Motor neuron (in vitro differentiated cells): Measurements from ENCODE around the gene SYNE1. TPM values are rescaled to one million over a fixed set of nuclear protein-coding genes. Genes with fewer than 3 reads are reported as not detected.

Source experiments
- ATAC-seq, 8 experiments: fragments of 200-7000 bp; cut with Tn5 transposase; replicated peaks in 6 of 8; 2 replicates each; pipeline ENCODE4 v1.8.0; 2021; ENCODE audit warnings: mild to moderate bottlenecking in 8 of 8, moderate library complexity in 8 of 8
- H3K27ac ChIP-seq, 2 donors: fragments of 250-450 bp; sonication (Bioruptor Pico); 2 replicates each; pipeline ENCODE4 v1.9.0; 2021; ENCODE audit warnings: antibody characterized with exemption in 2 of 2, mild to moderate bottlenecking in 2 of 2, moderate library complexity in 1 of 2
- H3K4me1 ChIP-seq, 2 donors: fragments of 250-450 bp; sonication (Bioruptor Pico); replicated peaks in 1 of 2; 2 replicates each; pipeline ENCODE4 v1.6.1; 2021; ENCODE audit warnings: antibody characterized with exemption in 2 of 2, mild to moderate bottlenecking in 2 of 2, moderate library complexity in 1 of 2
- H3K4me3 ChIP-seq, 5 donors: fragments of 250-450 bp; sonication (Bioruptor Pico); 2 replicates each; pipeline ENCODE4 v1.9.0; 2021; ENCODE audit warnings: antibody characterized with exemption in 5 of 5, mild to moderate bottlenecking in 5 of 5, moderate library complexity in 4 of 5
- WGBS, 10 experiments: fragments of 450-650 bp; shearing (Covaris generic); methylation state at CpG; one replicate each; pipeline ENCODE4 v1.0.0; 2022; 5-methylcytosine and 5-hydroxymethylcytosine counted together
- in situ Hi-C, 9 experiments: fragments of 400-800 bp; cut with MboI; loops; one replicate each; pipeline ENCODE4 v1.15.0; 2021; ENCODE audit warnings: low sequenced_read_pairs in 9 of 9, low pct_unique_long_range_greater_than_20kb in 2 of 9; ENCODE audit not compliant: unreplicated experiment in 9 of 9
- total RNA-seq, 8 experiments: library from RNA; unstranded; fragments of 300-600 nt; gene quantifications; 2 replicates each; pipeline versions ENCODE4 v1.2.3 to v1.2.4, GENCODE V29; 2022

SYNE1 gene
- total RNA-seq, 8 experiments from 2014 or later: 13.2 to 160 (median 45.7) TPM

GRCh38 chr6:152316024-152316423 is 321.1 kb downstream of the SYNE1 start:
- 33 to 100% (median 81%) methylated on average over 1 to 6 of the region's 7 CpGs; no CpG with 5 or more reads in 1 of the 10 experiments for WGBS, 10 experiments
- H3K4me1 ChIP-seq: no peaks in the 10 kb centered on the region
- H3K4me3 ChIP-seq: no peak overlapping the region
- no peak for ATAC-seq
- H3K27ac ChIP-seq: no peak overlapping the region
- in situ Hi-C loops: no loop called here

GRCh38 chr6:152314483-152314832 is 322.7 kb downstream of the SYNE1 start:
- H3K27ac ChIP-seq: no peak overlapping the region
- WGBS, 10 experiments: 80 to 100% (median 100%) methylated on average over 1 to 5 of the region's 5 CpGs; no CpG with 5 or more reads in 6 of the 10 experiments
- no peak for ATAC-seq
- no peak overlapping the region for H3K4me3 ChIP-seq
- no peaks in the 10 kb centered on the region for H3K4me1 ChIP-seq
- in situ Hi-C loops: no loop called here

GRCh38 chr6:152313542-152314482 is 323.4 kb downstream of the SYNE1 start:
- Histone ChIP-seq H3K4me1 (no peaks in the 10 kb centered on the region), H3K4me3 (no peak overlapping the region), H3K27ac (no peak overlapping the region)
- ATAC-seq: peak in 2 of 8 experiments; percentile 37 to 55
- WGBS, 10 experiments: 61 to 100% (median 85%) methylated on average over 1 to 8 of the region's 10 CpGs; no CpG with 5 or more reads in 2 of the 10 experiments
- in situ Hi-C loops: no loop called here

- Histone ChIP-seq H3K4me1 (no peaks in the 10 kb centered on the region), H3K4me3 (no peak overlapping the region), H3K27ac (no peak overlapping the region)
- ATAC-seq: no peak
- 83 to 100% (median 98%) methylated on average over 1 to 2 of the region's 2 CpGs; no CpG with 5 or more reads in 2 of the 10 experiments for WGBS, 10 experiments
- in situ Hi-C loops: no loop called here
Observed at GRCh38 chr6:152312434-152312833, 324.7 kb downstream of the SYNE1 start.

GRCh38 chr6:152310371-152310954 is 326.7 kb downstream of the SYNE1 start:
- Histone ChIP-seq H3K4me1 (no peaks in the 10 kb centered on the region), H3K4me3 (no peak overlapping the region), H3K27ac (no peak overlapping the region)
- in situ Hi-C loops: no loop called here
- WGBS, 10 experiments: 71 to 100% (median 90%) methylated on average over 1 to 7 of the region's 7 CpGs
- no peak for ATAC-seq

- ATAC-seq: no peak
- WGBS, 10 experiments: 71 to 88% (median 80%) methylated on average over 1 to 6 of the region's 6 CpGs; no CpG with 5 or more reads in 4 of the 10 experiments
- in situ Hi-C loops: no loop called here
Observed at GRCh38 chr6:152309648-152310047, 327.5 kb downstream of the SYNE1 start.

GRCh38 chr6:152309006-152309405 is 328.2 kb downstream of the SYNE1 start:
- in situ Hi-C loops: no loop called here
- ATAC-seq: no peak
- no peaks in the 10 kb centered on the region for H3K4me1 ChIP-seq
- H3K27ac ChIP-seq: no peak overlapping the region
- 80 to 100% (median 96%) methylated on average over 3 of the region's 3 CpGs; no CpG with 5 or more reads in 3 of the 10 experiments for WGBS, 10 experiments
- no peak overlapping the region for H3K4me3 ChIP-seq

More at GRCh38 chr6:152309648-152310047, 327.5 kb downstream of the SYNE1 start:
- Histone ChIP-seq H3K4me1 (no peaks in the 10 kb centered on the region), H3K4me3 (no peak overlapping the region), H3K27ac (no peak overlapping the region)

GRCh38 chr6:152308306-152308705 is 328.9 kb downstream of the SYNE1 start:
- ATAC-seq: no peak
- in situ Hi-C loops: no loop called here
- Histone ChIP-seq H3K27ac (no peak overlapping the region), H3K4me3 (no peak overlapping the region), H3K4me1 (no peaks in the 10 kb centered on the region)
- 61 to 100% (median 90%) methylated on average over 2 to 5 of the region's 5 CpGs for WGBS, 10 experiments

GRCh38 chr6:152305672-152306071 is 331.5 kb downstream of the SYNE1 start:
- WGBS, 10 experiments: 25 to 83% (median 56%) methylated on average over 1 of the region's 1 CpG; no CpG with 5 or more reads in 2 of the 10 experiments
- Histone ChIP-seq H3K4me1 (peaks cover 0 to 2% of the 10 kb centered on the region in 2 donors), H3K27ac (no peak overlapping the region), H3K4me3 (no peak overlapping the region)
- in situ Hi-C loops: no loop called here
- ATAC-seq: no peak

GRCh38 chr6:152301765-152302568 is 335.2 kb downstream of the SYNE1 start:
- Histone ChIP-seq H3K27ac (peak overlapping the region; percentile 68 to 79), H3K4me1 (peaks cover 0 to 16% of the 10 kb centered on the region in 2 donors), H3K4me3 (peak overlapping the region; percentile 42 to 54 (median 50))
- in situ Hi-C loops: no loop called here
- 0 to 13% (median 0%) methylated on average over 2 to 20 of the region's 44 CpGs; no CpG with 5 or more reads in 3 of the 10 experiments for WGBS, 10 experiments
- ATAC-seq: peak; percentile 96 to 99 (median 98)

- in situ Hi-C loops: no loop called here
- WGBS, 10 experiments: 7 to 92% (median 17%) methylated on average over 1 to 7 of the region's 7 CpGs
- peak overlapping the region; percentile 42 to 54 (median 50) for H3K4me3 ChIP-seq
- peak overlapping the region; percentile 68 to 79 for H3K27ac ChIP-seq
- no peak for ATAC-seq
- peaks cover 0 to 16% of the 10 kb centered on the region in 2 donors for H3K4me1 ChIP-seq
Observed at GRCh38 chr6:152301021-152301764, 336.0 kb downstream of the SYNE1 start.

- in situ Hi-C loops: no loop called here
- WGBS, 10 experiments: 60 to 96% (median 88%) methylated on average over 2 to 6 of the region's 7 CpGs; no CpG with 5 or more reads in 1 of the 10 experiments
- Histone ChIP-seq H3K4me1 (peaks cover 0 to 16% of the 10 kb centered on the region in 2 donors), H3K27ac (no peak overlapping the region), H3K4me3 (peak overlapping the region in 3 of 5 donors; percentile 46 to 54 (median 50))
- ATAC-seq: no peak
Observed at GRCh38 chr6:152300517-152300916, 336.6 kb downstream of the SYNE1 start.
